Urothelium cell line (cell line): Measurements from ENCODE around the gene MYO3B.

Experiments used
- DNase-seq: peaks from one replicate; pipeline ENCODE4 v3.0.0; 2011; ENCODE audit warnings: low spot score, mixed read lengths
- FAIRE-seq: peaks from 2 replicates; lab custom pipeline; 2011; peaks lifted over from hg19 to GRCh38; lab: Jason Lieb, UNC

MYO3B gene

GRCh38 chr2:170235860-170236679 is 58.1 kb downstream of the MYO3B start:
- FAIRE-seq (no peak), DNase-seq (peak; percentile 51)

- FAIRE-seq (no peak), DNase-seq (no peak)
Observed at GRCh38 chr2:170236680-170237047, 58.7 kb downstream of the MYO3B start.

- no peak for FAIRE-seq
- DNase-seq = no peak
Observed at GRCh38 chr2:170237572-170238120, 59.7 kb downstream of the MYO3B start.

- DNase-seq (no peak), FAIRE-seq (no peak)
Observed at GRCh38 chr2:170238776-170239175, 60.8 kb downstream of the MYO3B start.

GRCh38 chr2:170240629-170241028 is 62.7 kb downstream of the MYO3B start:
- no peak for DNase-seq
- FAIRE-seq = no peak

GRCh38 chr2:170241756-170242155 is 63.8 kb downstream of the MYO3B start:
- FAIRE-seq = no peak
- no peak for DNase-seq

GRCh38 chr2:170243118-170243837 is 65.3 kb downstream of the MYO3B start:
- FAIRE-seq (no peak), DNase-seq (no peak)

- FAIRE-seq = no peak
- no peak for DNase-seq
Observed at GRCh38 chr2:170243898-170244297, 66.0 kb downstream of the MYO3B start.

GRCh38 chr2:170244555-170244954 is 66.6 kb downstream of the MYO3B start:
- no peak for DNase-seq
- no peak for FAIRE-seq

- FAIRE-seq (no peak), DNase-seq (no peak)
Observed at GRCh38 chr2:170245312-170245711, 67.4 kb downstream of the MYO3B start.

- FAIRE-seq = no peak
- no peak for DNase-seq
Observed at GRCh38 chr2:170247333-170247732, 69.4 kb downstream of the MYO3B start.

- no peak for FAIRE-seq
- no peak for DNase-seq
Observed at GRCh38 chr2:170247882-170248393, 70.0 kb downstream of the MYO3B start.

- FAIRE-seq (no peak), DNase-seq (no peak)
Observed at GRCh38 chr2:170248574-170249393, 70.8 kb downstream of the MYO3B start.

GRCh38 chr2:170249761-170250160 is 71.8 kb downstream of the MYO3B start:
- FAIRE-seq (no peak), DNase-seq (no peak)

- DNase-seq = no peak
- FAIRE-seq = no peak
Observed at GRCh38 chr2:170250584-170250983, 72.6 kb downstream of the MYO3B start.

- DNase-seq (no peak), FAIRE-seq (no peak)
Observed at GRCh38 chr2:170252414-170252813, 74.5 kb downstream of the MYO3B start.

GRCh38 chr2:170253721-170254230 is 75.8 kb downstream of the MYO3B start:
- no peak for FAIRE-seq
- no peak for DNase-seq

GRCh38 chr2:170254293-170254732 is 76.4 kb downstream of the MYO3B start:
- FAIRE-seq (no peak), DNase-seq (no peak)

- no peak for DNase-seq
- no peak for FAIRE-seq
Observed at GRCh38 chr2:170255137-170255536, 77.2 kb downstream of the MYO3B start.

- FAIRE-seq (no peak), DNase-seq (no peak)
Observed at GRCh38 chr2:170255971-170256370, 78.0 kb downstream of the MYO3B start.

- DNase-seq (no peak), FAIRE-seq (no peak)
Observed at GRCh38 chr2:170258382-170258781, 80.4 kb downstream of the MYO3B start.
